Measurements from ENCODE around the gene TSHR.
A peak's percentile ranks its signal among the peaks of the same experiment; 100 is the strongest.
"Not testable (repeated sequence)": the region's sequence is repeated elsewhere in the genome, so short reads cannot be mapped to it uniquely, and the experiment has no call there.

TSHR gene

DNA sequence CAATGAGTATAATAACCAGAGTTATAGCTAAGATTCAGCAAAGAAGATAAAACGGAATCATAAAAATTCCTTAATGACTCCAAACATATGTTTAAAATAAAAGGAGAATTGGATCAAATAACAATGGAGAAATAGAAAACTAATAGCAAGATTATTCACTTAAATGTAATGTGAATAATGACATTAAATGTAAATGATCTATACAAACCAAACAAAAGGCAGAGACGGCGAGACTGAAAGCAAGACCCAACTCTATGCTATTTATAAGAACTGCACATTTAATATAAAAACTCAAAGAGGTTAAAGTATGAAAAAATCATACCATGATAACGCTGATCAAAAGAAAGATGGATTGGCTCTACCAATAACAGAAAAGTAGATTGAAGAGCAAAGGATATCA lies 3.9 kb upstream of the TSHR start:
- no peak for DNase-seq (ENCODE audit: low read depth)

DNA sequence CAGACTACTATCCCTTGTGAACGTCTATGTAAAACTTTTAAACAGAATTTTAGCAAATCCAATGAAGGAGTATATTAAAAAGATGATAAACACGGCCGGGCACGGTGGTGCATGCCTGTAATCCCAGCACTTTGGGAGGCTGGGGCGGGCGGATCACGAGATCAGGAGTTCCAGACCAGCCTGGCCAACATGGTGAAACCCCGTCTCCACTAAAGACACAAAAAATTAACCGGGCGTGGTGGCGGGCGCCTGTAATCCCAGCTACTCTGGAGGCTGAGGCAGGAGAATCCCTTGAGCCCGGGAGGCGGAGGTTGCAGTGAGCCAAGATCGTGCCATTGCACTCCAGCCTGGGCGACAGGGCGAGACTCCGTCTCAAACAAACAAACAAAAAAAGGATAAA lies 2.2 kb upstream of the TSHR start:
- DNase-seq (ENCODE audit: low read depth): not testable (repeated sequence)

DNA sequence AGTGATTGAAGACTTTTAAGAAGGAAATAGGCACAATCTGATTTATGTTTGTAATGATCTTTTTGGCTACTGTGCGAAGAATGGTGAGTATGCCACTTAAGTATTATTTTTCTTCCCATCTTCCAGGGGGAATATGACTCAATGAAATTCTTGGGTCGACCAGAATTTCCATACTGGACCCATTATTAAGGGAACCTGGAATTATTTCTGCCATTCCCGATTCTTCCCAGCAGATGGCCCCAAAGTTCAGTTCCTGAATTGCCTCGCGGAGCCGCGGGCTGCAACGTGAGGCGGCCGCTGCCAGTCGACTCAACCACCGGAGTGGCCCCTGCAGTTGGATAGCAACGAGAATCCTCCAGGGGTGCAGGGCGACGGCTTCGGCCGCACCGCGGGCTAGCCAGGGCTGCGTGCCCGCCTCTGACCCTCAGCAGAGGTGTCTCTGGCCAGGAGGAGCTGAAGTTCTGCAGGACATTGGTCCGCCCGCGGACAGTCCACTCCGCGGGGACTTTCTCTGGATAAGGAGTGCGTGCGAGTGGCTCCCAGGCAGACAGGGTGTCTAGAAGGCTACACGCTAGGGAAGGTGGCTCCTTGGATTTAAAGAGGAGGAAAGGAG lies 628 bp upstream of the TSHR start:
- DNase-seq (ENCODE audit: low read depth): peak; percentile 50

DNA sequence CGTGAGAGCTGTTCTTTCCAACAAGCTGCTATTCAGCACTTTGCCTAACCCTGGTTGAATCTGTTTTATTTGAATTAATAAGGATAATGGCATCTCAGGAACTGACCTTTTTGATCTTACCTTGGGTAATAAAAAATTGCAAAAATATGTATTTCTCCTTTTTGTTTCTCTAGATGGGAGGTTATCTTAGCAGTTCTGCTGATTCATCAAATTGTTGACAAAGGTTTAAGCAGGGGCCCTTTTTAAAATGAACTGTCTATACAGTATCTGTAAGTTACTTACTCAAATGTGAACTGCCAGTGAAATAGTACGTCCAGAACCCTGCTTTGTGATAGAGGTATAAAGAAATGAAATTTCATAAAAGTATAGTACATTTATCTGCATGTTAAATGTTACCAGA lies 681 bp downstream of the TSHR start:
- no peak for DNase-seq (ENCODE audit: low read depth)

DNA sequence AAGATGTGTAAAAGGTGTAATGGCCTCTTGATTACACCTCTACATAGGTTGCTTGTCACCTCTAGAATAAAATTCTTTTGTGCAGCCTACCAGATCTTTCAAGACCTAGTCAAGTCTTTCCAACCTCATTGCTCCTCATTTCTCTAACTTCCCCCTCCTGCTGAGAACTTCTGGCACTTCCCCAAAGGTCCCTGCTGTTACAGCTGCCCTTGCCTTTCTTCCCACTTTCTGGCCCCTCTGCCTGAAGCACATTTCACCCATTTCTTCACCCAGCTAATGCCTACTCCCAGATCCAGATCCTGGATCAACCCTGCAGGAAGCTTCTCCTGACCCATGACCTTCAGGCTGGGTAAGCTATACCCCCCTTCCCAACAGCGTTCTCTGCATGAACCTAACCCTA lies 1.5 kb downstream of the TSHR start:
- no peak for DNase-seq (ENCODE audit: low read depth)

DNA sequence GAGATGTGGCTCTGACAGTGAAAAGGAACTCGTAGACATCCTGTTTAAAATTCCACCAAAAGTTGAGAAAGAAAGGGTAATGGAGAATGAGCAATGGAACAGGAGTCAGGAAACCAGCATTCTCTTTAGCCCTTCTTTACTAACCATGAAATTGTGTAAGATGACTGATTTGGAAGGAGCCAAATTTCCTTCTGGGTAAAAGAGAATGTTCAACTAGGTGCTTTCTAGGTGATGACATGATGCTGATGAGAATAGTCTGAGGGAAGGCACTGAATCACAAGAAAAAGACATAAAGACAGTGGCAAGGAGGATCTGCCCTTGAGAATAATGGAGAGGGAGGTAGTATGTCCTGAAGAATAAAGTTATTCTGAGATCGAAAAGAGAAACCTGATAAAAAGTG lies 2.2 kb downstream of the TSHR start:
- no peak for DNase-seq (ENCODE audit: low read depth)

DNA sequence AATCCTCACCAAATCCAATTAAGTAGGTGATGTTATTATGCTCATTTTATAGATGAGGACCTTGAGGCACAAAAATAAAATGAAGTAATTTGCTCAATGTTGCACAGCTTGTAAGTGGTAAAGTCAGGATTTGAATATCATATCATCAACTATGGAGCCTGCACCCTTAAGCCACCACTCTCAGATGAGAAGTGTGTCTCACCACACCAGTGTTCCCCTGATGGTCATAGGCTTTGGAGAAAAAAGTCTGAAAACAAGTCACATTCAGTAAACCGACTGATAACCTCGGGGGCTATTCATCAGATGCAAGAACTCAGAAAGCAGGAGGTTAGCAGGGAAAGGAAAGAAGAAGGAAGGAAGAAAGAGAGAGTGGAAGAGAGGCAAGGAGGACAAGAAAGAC lies 2.8 kb downstream of the TSHR start:
- no peak for DNase-seq (ENCODE audit: low read depth)

DNA sequence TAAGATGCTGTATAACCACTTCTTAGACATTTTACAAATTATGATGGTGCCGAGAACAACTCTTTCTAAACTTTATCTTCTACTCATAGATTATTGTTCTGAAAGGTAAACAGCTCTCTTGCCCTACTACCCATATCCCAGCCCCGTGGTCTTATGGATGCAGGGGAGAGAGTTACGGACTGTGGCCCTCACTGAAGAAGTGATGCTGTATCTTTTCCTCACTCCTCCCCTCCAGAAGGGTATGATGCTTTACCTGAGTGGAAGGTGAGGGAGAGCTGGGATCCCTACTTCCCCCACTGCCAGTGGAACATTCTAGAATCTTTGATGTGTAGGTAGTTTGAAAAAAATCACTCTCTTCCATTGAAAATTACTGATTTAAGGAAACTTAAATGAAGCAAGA lies 3.5 kb downstream of the TSHR start:
- no peak for DNase-seq (ENCODE audit: low read depth)

DNA sequence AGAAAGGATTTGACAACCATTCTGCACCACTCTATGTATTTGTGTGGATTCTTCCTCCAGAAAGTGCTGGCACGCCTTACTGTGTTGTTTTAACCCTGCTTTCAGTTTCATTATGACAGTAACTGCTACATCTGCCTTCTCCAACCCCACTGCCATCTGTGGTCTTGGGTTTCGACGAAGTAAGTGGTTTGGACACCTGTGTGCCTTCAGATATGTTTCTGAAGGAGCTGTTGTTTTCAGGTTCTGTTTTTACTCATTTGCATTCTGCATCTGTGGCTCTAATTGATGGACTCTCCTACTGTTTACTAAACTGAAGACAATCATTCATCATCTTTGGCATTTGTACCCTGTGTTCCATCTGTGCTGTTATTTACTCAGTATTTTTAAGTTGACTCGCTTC lies 4.1 kb downstream of the TSHR start:
- DNase-seq (ENCODE audit: low read depth): no peak

DNA sequence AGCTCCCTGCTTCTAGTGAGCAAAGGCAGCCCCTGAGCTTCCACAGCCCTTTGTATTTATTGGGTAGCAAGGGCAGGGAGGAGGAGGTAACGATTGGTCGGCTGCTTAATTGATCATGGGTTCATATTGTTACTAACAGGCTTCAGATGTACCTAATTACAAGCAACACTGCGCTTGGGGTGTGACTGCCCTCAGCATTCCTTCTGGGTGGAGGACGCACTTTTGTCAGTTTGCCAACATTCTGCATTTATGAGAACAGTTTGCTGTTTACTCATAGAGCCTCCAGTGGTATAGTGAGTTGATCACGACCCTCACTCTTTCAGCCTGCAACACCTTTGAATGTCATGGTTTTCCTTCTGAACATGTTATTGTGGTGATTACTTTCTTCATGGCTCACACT lies 9.6 kb downstream of the TSHR start:
- DNase-seq (ENCODE audit: low read depth): no peak

DNA sequence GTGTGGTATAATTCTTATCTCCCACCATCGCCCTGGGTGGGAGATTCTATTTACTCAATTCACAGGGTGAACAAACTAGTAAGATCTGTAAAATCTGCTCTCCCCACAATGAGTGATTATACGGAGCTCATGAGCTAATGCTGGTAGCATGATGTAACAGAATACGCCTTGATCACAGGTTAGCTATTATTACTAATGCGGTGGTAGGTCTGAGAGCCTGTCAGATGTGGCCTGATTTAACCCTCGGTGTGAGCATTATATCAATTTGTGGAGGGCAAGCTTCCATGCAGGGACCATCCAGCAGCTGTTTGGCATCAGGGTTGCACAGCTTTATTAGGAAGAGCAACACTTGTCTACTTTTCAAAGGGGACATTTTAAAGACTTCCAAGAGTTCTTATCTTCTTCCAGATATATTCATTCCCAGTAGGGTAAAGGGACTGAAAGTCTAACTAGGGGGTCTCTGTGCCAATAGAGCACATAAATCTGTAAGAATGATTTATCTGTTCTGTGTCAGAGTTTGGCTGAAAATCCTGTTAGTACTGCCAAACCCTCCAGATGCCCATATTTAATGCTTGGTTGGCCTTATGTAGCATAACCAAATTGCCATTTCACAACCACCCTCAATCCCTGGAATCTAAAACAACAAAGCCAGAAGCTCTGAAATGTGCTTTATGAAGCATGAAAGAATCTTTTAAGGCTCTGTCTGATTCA lies 18.7 kb downstream of the TSHR start:
- no peak for DNase-seq (ENCODE audit: low read depth)

DNA sequence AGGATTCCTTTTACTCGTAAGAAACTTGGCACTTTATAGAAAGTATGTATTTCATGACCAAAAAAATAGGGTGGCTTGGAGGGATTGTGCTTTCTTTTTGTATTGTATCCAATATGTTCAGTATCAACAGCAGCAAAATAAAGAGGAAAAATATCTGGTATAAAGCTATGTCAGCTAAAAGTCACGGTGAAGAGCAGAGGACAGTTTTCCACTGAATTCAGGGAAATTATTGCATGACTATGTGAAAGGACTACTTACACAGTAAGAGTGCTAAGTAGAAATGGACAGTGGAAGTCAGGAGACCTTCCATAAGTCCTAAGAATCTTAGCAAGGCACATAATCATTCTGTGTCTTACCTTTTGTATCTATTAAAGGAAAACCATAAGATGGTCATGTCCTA lies 19.3 kb downstream of the TSHR start:
- DNase-seq (ENCODE audit: low read depth): no peak

DNA sequence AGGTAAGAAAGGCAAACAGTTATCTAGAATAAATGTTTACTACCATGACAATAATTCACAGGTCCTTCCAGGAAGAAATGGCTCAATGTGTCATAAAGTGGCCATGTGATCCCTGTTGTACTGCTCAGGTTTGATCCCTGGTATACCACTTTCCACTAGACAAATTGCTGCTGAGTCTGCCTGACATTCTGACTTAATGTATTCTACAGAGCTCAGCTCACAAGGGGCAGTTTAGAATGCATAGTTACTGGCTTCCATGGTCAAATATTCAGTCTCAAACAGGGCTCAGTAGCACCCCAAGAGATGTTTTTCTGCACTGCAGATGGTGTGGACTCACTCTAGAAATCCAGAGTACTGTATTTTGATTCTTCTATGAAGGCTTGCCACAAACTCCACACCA lies 21.8 kb downstream of the TSHR start:
- DNase-seq (ENCODE audit: low read depth): no peak

DNA sequence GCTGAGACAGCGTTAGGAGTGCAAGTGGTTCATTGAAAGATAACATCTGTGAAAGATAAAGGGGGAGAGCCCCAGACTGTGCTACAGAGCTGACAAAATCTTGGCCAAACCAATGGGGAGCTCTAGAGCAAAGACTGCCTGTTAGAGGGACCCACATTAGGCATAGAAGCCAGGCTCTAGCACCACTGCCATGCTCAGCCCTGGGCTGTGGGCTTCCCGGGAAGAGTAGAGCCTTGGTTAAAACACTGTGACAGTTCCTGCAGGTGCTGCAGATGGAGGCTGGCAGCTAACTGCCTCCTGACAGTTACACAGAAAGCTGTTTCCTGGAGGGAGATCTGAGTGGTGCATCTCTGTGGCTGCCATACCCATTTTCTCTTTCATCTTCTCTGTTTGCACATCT lies 23.0 kb downstream of the TSHR start:
- DNase-seq (ENCODE audit: low read depth): no peak

DNA sequence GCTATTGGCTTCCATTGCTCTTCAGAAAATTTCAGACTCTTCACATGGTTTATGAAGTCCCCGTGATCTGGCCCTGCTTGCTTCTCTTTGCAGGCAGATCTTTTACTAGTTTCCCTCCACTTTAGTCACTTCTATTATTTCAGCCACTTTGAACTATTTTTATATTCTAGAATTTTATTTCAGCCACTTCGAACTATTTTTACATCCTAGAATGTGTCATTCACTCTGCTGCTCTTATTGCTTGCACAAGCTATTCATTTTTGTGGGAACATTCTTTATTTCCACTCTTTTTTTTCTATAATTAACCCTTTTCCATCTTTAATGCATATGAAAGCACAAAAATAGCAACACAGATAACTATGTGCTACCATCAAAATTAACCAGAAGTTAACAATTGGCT lies 24.5 kb downstream of the TSHR start:
- DNase-seq (ENCODE audit: low read depth): no peak

DNA sequence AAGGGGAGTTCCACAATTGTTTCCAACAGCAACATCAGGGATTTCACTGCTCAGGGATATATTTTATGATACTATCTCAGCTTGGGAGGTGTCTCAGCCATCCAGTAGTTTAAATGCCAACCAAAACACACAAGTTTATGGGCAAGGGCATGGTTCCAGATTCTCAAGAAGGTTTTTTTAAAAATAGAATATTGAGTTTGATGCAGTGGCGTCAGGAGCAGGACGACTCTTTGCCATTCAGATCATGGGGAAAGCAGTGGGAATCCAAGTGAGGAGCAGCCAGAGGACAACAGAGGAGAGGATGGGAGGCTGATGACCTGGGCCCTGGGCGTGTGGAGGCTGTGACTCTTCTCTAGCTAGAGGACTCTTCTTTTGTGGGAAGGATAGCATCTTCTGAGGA lies 25.7 kb downstream of the TSHR start:
- no peak for DNase-seq (ENCODE audit: low read depth)

DNA sequence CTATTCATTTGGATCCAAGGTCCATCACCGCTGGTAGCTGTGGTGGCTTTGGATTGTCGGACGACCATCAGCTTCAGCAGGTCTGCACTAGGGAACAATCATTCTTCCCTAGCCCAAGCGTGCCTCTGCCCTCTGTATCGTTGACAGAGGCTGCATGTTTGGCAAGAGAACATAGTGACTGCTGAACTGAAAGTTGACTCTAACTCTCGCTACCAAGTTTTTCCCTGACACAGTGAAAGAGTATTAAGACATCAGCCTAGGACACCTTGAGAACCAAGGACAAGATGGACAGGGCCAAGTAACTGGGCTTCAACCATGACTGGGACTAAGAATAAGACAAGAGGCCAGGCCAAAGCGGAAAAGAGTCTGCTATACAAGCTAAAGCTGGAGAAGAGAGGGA lies 26.3 kb downstream of the TSHR start:
- DNase-seq (ENCODE audit: low read depth): no peak

DNA sequence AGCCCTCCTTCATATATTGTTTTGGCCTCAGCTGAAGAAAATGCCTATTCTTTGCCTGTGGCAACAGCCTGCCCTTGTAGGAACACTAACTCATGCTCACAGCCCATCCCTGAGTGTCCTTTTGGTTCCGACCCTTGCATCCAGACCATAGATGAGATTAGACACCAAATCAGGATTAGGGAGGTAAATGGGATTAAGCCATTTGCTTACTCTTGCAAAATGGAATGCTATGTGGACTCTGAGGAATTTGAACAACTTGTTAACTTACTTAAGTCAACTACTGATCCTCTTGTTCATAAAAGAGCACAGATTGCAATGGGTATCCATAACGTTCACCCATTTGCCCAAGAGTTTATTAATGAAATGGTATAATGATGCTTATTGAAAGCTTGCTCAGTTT lies 27.3 kb downstream of the TSHR start:
- DNase-seq (ENCODE audit: low read depth): no peak

DNA sequence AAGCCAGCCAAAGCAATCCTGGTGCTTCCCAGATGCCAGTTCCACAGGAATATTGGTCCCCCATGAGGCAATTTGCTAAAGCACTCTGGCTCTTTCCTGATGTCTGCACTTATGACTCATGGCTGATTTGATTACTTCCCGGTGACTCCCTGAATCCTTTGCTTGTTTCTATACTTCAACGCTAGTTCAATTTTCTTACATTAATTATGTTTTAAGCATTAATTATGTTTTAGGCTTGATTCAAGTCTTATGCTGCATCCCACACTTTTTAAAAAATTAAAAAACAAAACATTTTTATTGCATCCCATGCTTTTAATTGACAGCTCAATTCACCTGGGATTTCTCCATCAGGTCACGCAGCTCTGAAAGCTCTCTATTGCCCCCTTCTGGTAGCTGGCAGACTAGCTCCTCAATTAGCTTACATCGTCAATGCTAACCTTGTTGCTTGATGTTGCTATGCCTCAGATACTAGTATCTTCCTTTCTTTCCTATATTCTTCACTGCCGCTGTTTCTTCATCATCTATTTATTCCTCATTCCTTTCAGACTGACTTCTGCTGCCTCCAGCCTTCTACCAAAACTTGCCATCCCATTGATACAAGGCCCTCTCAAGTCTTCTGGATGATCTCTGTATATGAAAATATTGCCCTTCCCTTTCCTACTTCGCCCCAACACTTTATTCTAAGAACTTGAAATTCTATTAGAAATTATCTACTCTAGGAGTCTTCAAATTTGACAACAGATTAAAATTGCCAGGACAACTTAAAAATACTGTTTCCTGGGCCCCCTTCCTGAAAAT lies 32.0 kb downstream of the TSHR start:
- DNase-seq (ENCODE audit: low read depth): peak; percentile 13

DNA sequence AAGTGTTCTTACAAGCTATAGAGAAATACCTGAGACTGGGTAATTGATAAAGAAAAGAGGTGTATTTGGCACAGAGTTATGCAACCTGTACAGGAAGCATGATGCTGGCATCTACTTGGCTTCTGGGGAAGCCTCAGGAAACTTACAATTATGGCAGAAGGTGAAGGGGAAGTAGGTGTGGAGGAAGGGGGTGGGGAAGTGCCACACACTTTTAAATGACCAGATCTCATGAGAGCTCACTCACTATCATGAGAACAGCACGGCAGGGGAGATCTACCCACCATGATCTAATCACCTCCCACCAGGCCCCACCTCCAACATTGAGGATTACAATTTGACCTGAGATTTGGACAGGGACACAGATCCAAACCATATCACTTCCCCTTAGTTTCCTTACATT lies 32.8 kb downstream of the TSHR start:
- DNase-seq (ENCODE audit: low read depth): no peak

DNA sequence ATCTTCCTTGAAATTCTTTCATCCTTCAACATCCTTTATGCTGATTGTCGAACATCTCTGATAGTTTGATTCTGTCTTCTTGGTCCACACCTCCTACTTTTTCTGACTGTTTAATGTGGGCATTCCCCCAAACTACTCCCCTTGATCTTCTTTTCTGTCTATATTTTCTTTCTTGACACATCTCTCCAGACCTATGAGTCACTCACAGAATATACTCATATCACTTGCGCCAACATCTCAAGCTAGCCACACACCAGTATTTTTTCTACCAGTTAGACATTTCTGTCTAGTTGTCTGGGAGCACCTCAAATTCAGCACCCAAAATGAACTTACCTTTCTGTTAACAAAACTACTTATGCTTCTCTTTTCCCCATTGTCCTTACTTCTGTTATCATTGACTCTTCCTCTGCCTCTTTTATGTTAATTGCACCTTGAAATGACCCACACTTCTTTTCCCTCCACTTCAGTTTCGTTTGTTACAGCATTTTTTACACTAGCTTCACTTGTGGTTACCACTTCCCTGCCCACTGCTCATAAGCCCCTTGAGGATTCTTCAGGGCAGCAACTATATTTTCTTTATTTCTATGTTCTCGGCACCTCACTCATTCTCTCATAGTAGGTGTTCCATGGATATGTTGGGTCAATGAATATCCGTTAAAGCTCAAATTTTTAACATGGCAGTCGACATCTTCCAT lies 33.5 kb downstream of the TSHR start:
- DNase-seq (ENCODE audit: low read depth): no peak

DNA sequence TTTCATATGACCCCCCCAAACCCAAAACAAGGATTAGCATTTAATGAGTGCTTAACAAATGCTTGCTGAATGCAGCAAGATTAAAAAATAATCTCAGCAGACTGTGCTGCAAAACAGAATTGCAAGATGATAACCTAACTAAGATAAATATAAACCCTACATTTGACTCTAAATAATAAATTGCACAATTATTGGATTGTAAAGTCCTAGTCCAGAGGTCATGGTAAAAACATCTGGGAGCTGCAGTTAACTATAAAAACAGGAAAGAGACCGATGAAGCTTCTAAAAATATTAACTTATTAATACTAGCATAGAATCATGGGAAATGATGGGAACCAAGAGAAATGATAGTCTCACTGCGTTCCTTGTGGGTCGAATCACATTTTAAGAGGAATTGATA lies 37.2 kb downstream of the TSHR start:
- DNase-seq (ENCODE audit: low read depth): no peak

Data from stimulated activated CD8-positive, alpha-beta memory T cell treated with anti-CD3 and anti-CD28 coated beads, Interleukin-15, amount 100 ng/mL, for 24 hours (primary cell).